Ascending aorta (tissue), 2 donors: Measurements from ENCODE around the gene SPCS2. TPM values are rescaled to one million over a fixed set of nuclear protein-coding genes. Genes with fewer than 3 reads are reported as not detected.
"Not testable (repeated sequence)": the region's sequence is repeated elsewhere in the genome, so short reads cannot be mapped to it uniquely, and the experiment has no call there.

Experiments
- DNase-seq, 2 donors: peaks; one replicate each; pipeline ENCODE4 v3.0.0-alpha.2; 2019; ENCODE audit warnings: low spot score in 2 of 2
- H3K27ac ChIP-seq, 2 donors: fragments of 200-600 bp; sonication (generic); one replicate each; pipeline ENCODE4 v1.5.1; 2016 to 2017; ENCODE audit warnings: mild to moderate bottlenecking in 1 of 2
- H3K27me3 ChIP-seq: fragments of 200-600 bp; sonication (generic); one replicate; pipeline ENCODE4 v1.5.1; 2017
- H3K36me3 ChIP-seq, 2 donors: fragments of 200-600 bp; sonication (generic); one replicate each; pipeline ENCODE4 v1.5.1; 2016
- H3K4me1 ChIP-seq, 2 donors: fragments of 200-600 bp; sonication (generic); one replicate each; pipeline ENCODE4 v1.5.1; 2016 to 2017; ENCODE audit warnings: mild to moderate bottlenecking in 1 of 2
- H3K4me3 ChIP-seq, 2 donors: fragments of 200-600 bp; sonication (generic); one replicate each; pipeline ENCODE4 v1.5.1; 2016 to 2017; ENCODE audit warnings: mild to moderate bottlenecking in 1 of 2
- H3K9me3 ChIP-seq, 2 donors: fragments of 200-600 bp; sonication (generic); one replicate each; pipeline ENCODE4 v1.5.1; 2016
- CTCF ChIP-seq, 3 experiments: fragments of 200-600 bp in 2 of 3; fragments of 450-650 bp in 1 of 3; sonication (generic) in 2 of 3; IDR thresholded peaks; one replicate each; pipeline ENCODE4 v1.5.1; 2016 to 2019; ENCODE audit warnings: antibody characterized with exemption in 3 of 3, mild to moderate bottlenecking in 1 of 3, moderate library complexity in 1 of 3
- intact Hi-C: fragments of 100-400 bp; cut with DNase I; formaldehyde crosslinking; loops from one replicate; pipeline ENCODE4 v1.15.1; 2023
- total RNA-seq: library from RNA; depleted of rRNA; stranded (reverse); fragments of >200 nt; gene quantifications from one replicate; pipeline ENCODE4 v1.1.0, GENCODE V29; 2016

Gene SPCS2
- total RNA-seq, 1 donor from 2014 or later: 13.0 TPM

- H3K27me3 ChIP-seq: no peaks in the 10 kb centered on the region
- H3K4me3 ChIP-seq: no peak overlapping the region
- H3K9me3 ChIP-seq: no peaks in the 10 kb centered on the region
- DNase-seq: no peak
- no peak overlapping the region for H3K27ac ChIP-seq
- intact Hi-C loops: no loop called here
- H3K36me3 ChIP-seq: peaks cover 8% of the 10 kb centered on the region in 2 donors
- no peak for TF ChIP-seq CTCF (IDR thresholded peaks at IDR 0.05)
- no peaks in the 10 kb centered on the region for H3K4me1 ChIP-seq
Observed at GRCh38 chr11:75014129-75014528, 65.1 kb downstream of the SPCS2 start.

GRCh38 chr11:75019200-75019599 is 70.1 kb downstream of the SPCS2 start:
- H3K9me3 ChIP-seq, H3K27ac ChIP-seq, H3K27me3 ChIP-seq, intact Hi-C loops, H3K4me3 ChIP-seq, H3K36me3 ChIP-seq, DNase-seq, H3K4me1 ChIP-seq: not testable (repeated sequence)

GRCh38 chr11:75020328-75020727 is 71.3 kb downstream of the SPCS2 start:
- intact Hi-C loops, DNase-seq, H3K36me3 ChIP-seq, H3K9me3 ChIP-seq, H3K4me1 ChIP-seq, H3K27me3 ChIP-seq, H3K4me3 ChIP-seq, H3K27ac ChIP-seq: not testable (repeated sequence)

GRCh38 chr11:75022296-75022695 is 73.2 kb downstream of the SPCS2 start:
- no peak for DNase-seq
- TF ChIP-seq CTCF (IDR thresholded peaks at IDR 0.05): no peak
- Histone ChIP-seq H3K27me3 (no peaks in the 10 kb centered on the region), H3K4me1 (no peaks in the 10 kb centered on the region), H3K4me3 (no peak overlapping the region), H3K36me3 (no peaks in the 10 kb centered on the region), H3K9me3 (no peaks in the 10 kb centered on the region), H3K27ac (no peak overlapping the region)
- intact Hi-C loops: no loop called here

- no peaks in the 10 kb centered on the region for H3K4me1 ChIP-seq
- no peaks in the 10 kb centered on the region for H3K9me3 ChIP-seq
- intact Hi-C loops: loop anchor here (1.0 kb wide), 1 partner anchor 225 kb away; no protein-coding TSS in a partner anchor
- H3K4me3 ChIP-seq: no peak overlapping the region
- H3K27me3 ChIP-seq: no peaks in the 10 kb centered on the region
- TF ChIP-seq CTCF (IDR thresholded peaks at IDR 0.05): peak; percentile 79 to 88 (median 84)
- no peak overlapping the region for H3K27ac ChIP-seq
- peak; percentile 17 to 76 for DNase-seq
- H3K36me3 ChIP-seq: no peaks in the 10 kb centered on the region
Observed at GRCh38 chr11:75022759-75023396, 73.8 kb downstream of the SPCS2 start.

GRCh38 chr11:75023446-75024067 is 74.5 kb downstream of the SPCS2 start:
- intact Hi-C loops: loop anchor here (1.0 kb wide), 1 partner anchor 225 kb away; no protein-coding TSS in a partner anchor

More at GRCh38 chr11:75023446-75024067, 74.5 kb downstream of the SPCS2 start:
- Histone ChIP-seq H3K9me3 (no peaks in the 10 kb centered on the region), H3K27me3 (no peaks in the 10 kb centered on the region), H3K4me1 (no peaks in the 10 kb centered on the region), H3K4me3 (no peak overlapping the region), H3K36me3 (no peaks in the 10 kb centered on the region), H3K27ac (no peak overlapping the region)
- DNase-seq: no peak
- TF ChIP-seq CTCF (IDR thresholded peaks at IDR 0.05): no peak
